Measurements from ENCODE around the gene ATL2. TPM values are rescaled to one million over a fixed set of nuclear protein-coding genes. Genes with fewer than 3 reads are reported as not detected.

The ATL2 gene
- total RNA-seq, 2 donors from 2014 or later = 43.6 to 62.6 TPM

GRCh38 chr2:38418735-38419134 is 41.7 kb upstream of the ATL2 start:
- Histone ChIP-seq H3K4me1 (no peaks in the 10 kb centered on the region), H3K27ac (no peak overlapping the region), H3K9me3 (no peaks in the 10 kb centered on the region), H3K36me3 (replicated peaks in 1 of 2; ENCODE audit: insufficient read depth in 1 of 2, low read depth in 2 of 2) (no peaks in the 10 kb centered on the region), H3K4me3 (no peak overlapping the region), H3K27me3 (no peaks in the 10 kb centered on the region)
- intact Hi-C loops (cut with DNase I) = no loop called here
- no peak for DNase-seq
- ATAC-seq = no peak
- TF ChIP-seq CTCF (IDR thresholded peaks at IDR 0.05) = no peak
- no peak for TF ChIP-seq POLR2A (IDR thresholded peaks at IDR 0.05)
- WGBS, 2 donors = 93 to 96% methylated on average over 2 of the region's 2 CpGs

GRCh38 chr2:38417745-38418689 is 40.9 kb upstream of the ATL2 start:
- WGBS, 2 donors = 31 to 40% methylated on average over 7 of the region's 7 CpGs
- no peak for ATAC-seq

GRCh38 chr2:38416296-38417036 is 39.4 kb upstream of the ATL2 start:
- H3K4me3 ChIP-seq = no peak overlapping the region
- ATAC-seq (no peak), DNase-seq (no peak)
- peaks cover 0 to 12% (median 0%) of the 10 kb centered on the region in 3 donors for H3K9me3 ChIP-seq
- no peaks in the 10 kb centered on the region for H3K27me3 ChIP-seq
- no peak overlapping the region for H3K27ac ChIP-seq
- WGBS, 2 donors = 73 to 84% methylated on average over 9 of the region's 9 CpGs
- no peak for TF ChIP-seq POLR2A (IDR thresholded peaks at IDR 0.05)
- TF ChIP-seq CTCF (IDR thresholded peaks at IDR 0.05) = no peak
- intact Hi-C loops (cut with DNase I) = no loop called here
- H3K36me3 ChIP-seq (replicated peaks in 1 of 2; ENCODE audit: insufficient read depth in 1 of 2, low read depth in 2 of 2) = no peaks in the 10 kb centered on the region
- H3K4me1 ChIP-seq = no peaks in the 10 kb centered on the region

More at GRCh38 chr2:38417745-38418689, 40.9 kb upstream of the ATL2 start:
- Histone ChIP-seq H3K27ac (no peak overlapping the region), H3K36me3 (replicated peaks in 1 of 2; ENCODE audit: insufficient read depth in 1 of 2, low read depth in 2 of 2) (no peaks in the 10 kb centered on the region), H3K27me3 (no peaks in the 10 kb centered on the region), H3K4me1 (no peaks in the 10 kb centered on the region), H3K9me3 (peaks cover 0 to 2% (median 0%) of the 10 kb centered on the region in 3 donors), H3K4me3 (no peak overlapping the region)
- DNase-seq = no peak
- intact Hi-C loops (cut with DNase I) = no loop called here
- TF ChIP-seq CTCF (IDR thresholded peaks at IDR 0.05) (no peak), POLR2A (IDR thresholded peaks at IDR 0.05) (no peak)

GRCh38 chr2:38415728-38416291 is 38.7 kb upstream of the ATL2 start:
- WGBS, 2 donors = 82% methylated on average over 4 of the region's 4 CpGs
- ATAC-seq (no peak), DNase-seq (no peak)
- Histone ChIP-seq H3K9me3 (peaks cover 0 to 12% (median 0%) of the 10 kb centered on the region in 3 donors), H3K36me3 (replicated peaks in 1 of 2; ENCODE audit: insufficient read depth in 1 of 2, low read depth in 2 of 2) (no peaks in the 10 kb centered on the region), H3K4me1 (no peaks in the 10 kb centered on the region), H3K27ac (no peak overlapping the region), H3K27me3 (no peaks in the 10 kb centered on the region), H3K4me3 (no peak overlapping the region)
- intact Hi-C loops (cut with DNase I) = no loop called here
- TF ChIP-seq CTCF (IDR thresholded peaks at IDR 0.05) (no peak), POLR2A (IDR thresholded peaks at IDR 0.05) (no peak)
